GM18526 (cell line): Measurements from ENCODE around the gene HOXA11.

Experiments used
- POLR2A ChIP-seq: IDR thresholded peaks from 3 replicates; pipeline ENCODE4 v1.6.1; 2011; ENCODE audit not compliant: insufficient read length; ENCODE audit errors: extremely low read depth

Gene HOXA11

GRCh38 chr7:27164367-27165088 lies 20.5 kb downstream of the HOXA11 start:
- no peak for TF ChIP-seq POLR2A

- TF ChIP-seq POLR2A, result no peak
These were observed 21.0 kb downstream of the HOXA11 start for GRCh38 chr7:27164045-27164366.

- TF ChIP-seq POLR2A, result no peak
These were observed 21.6 kb downstream of the HOXA11 start for GRCh38 chr7:27163288-27164044.

GRCh38 chr7:27162561-27163287 lies 22.3 kb downstream of the HOXA11 start:
- TF ChIP-seq POLR2A, result no peak

- TF ChIP-seq POLR2A, result no peak
These were observed 23.1 kb downstream of the HOXA11 start for GRCh38 chr7:27161721-27162560.

GRCh38 chr7:27161214-27161720 lies 23.8 kb downstream of the HOXA11 start:
- TF ChIP-seq POLR2A, result no peak

GRCh38 chr7:27160546-27161213 lies 24.4 kb downstream of the HOXA11 start:
- no peak for TF ChIP-seq POLR2A

- TF ChIP-seq POLR2A, result no peak
These were observed 24.9 kb downstream of the HOXA11 start for GRCh38 chr7:27160145-27160545.

- no peak for TF ChIP-seq POLR2A
These were observed 25.5 kb downstream of the HOXA11 start for GRCh38 chr7:27159266-27160144.

GRCh38 chr7:27158436-27159265 lies 26.4 kb downstream of the HOXA11 start:
- no peak for TF ChIP-seq POLR2A

- no peak for TF ChIP-seq POLR2A
These were observed 27.2 kb downstream of the HOXA11 start for GRCh38 chr7:27157702-27158431.
